ENCODE data around the gene UQCRH. TPM values are rescaled to one million over a fixed set of nuclear protein-coding genes. Genes with fewer than 3 reads are reported as not detected.
"Not testable (repeated sequence)": the region's sequence is repeated elsewhere in the genome, so short reads cannot be mapped to it uniquely, and the experiment has no call there.

Gene UQCRH
- total RNA-seq, 4 donors from 2014 or later, result 122 to 367 (median 267) TPM

DNA sequence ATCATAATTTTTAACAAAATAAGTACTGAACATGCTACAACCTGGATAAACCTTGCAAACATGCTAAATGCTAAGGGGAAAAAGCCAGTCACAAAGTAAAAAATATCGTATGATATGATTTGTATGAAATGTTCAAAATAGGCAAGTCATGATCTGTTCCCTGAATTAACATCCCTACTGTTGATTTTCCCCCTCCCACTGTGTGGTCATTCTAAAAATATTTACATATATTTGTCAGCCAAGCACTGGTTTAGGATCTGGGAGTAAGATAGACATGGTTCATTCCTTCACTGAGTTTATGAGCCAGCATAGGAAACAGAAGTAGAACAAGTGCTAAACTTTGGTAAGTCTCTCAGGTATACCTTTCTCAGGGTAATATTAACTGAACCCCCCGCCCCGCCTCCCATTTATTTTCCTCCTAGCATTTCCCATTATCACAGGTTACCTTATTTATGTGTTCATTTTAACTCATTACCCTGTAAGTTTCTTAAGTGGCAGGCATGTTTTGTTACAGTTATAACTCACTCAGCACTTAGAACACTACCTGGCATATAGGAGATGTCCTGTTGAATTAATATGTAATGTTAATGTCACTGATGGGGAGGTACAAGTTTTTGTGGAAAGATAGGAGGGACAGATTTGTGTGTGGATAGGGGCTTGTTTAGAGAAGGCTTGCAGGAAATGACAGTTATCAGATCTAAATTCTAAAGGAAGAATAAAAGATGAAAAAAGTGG, 12.3 kb downstream of the UQCRH start:
- no peaks in the 10 kb centered on the region for H3K9me3 ChIP-seq
- TF ChIP-seq CTCF (IDR thresholded peaks at IDR 0.05) (no peak), POLR2A (IDR thresholded peaks at IDR 0.05) (no peak)
- no peaks in the 10 kb centered on the region for H3K4me1 ChIP-seq
- no peaks in the 10 kb centered on the region for H3K27me3 ChIP-seq
- no peak for DNase-seq
- H3K27ac ChIP-seq, result no peak overlapping the region
- WGBS, 2 donors, result 90% methylated on average over 3 of the region's 3 CpGs
- peaks cover 48 to 52% of the 10 kb centered on the region in 2 donors for H3K36me3 ChIP-seq
- intact Hi-C loops (cut with DNase I), result no loop called here
- H3K4me3 ChIP-seq (replicated peaks in 1 of 3), result no peak overlapping the region

- Histone ChIP-seq H3K4me3 (replicated peaks in 1 of 3) (no peak overlapping the region), H3K27me3 (no peaks in the 10 kb centered on the region), H3K9me3 (no peaks in the 10 kb centered on the region), H3K36me3 (peaks cover 34 to 37% of the 10 kb centered on the region in 2 donors), H3K27ac (no peak overlapping the region), H3K4me1 (no peaks in the 10 kb centered on the region)
- intact Hi-C loops (cut with DNase I), result no loop called here
- no peak for TF ChIP-seq POLR2A (IDR thresholded peaks at IDR 0.05)
- no peak for TF ChIP-seq CTCF (IDR thresholded peaks at IDR 0.05)
- WGBS, 2 donors, result 100% methylated on average over 1 of the region's 1 CpG; no CpG with 5 or more reads in 1 of the 2 donors
- DNase-seq, result no peak
Measured at GRCh38 chr1:46317323-46317722, 13.8 kb downstream of the UQCRH start.

- H3K4me3 ChIP-seq (replicated peaks in 1 of 3); intact Hi-C loops (cut with DNase I); H3K4me1 ChIP-seq; H3K9me3 ChIP-seq; H3K27ac ChIP-seq; H3K27me3 ChIP-seq; DNase-seq: not testable (repeated sequence)
- 87% methylated on average over 6 of the region's 6 CpGs for WGBS, 2 donors
- peaks cover 14 to 21% of the 10 kb centered on the region in 2 donors for H3K36me3 ChIP-seq
Measured at GRCh38 chr1:46319301-46319700, 15.8 kb downstream of the UQCRH start.

- H3K9me3 ChIP-seq; H3K27ac ChIP-seq; H3K4me1 ChIP-seq; H3K27me3 ChIP-seq; DNase-seq; intact Hi-C loops (cut with DNase I); H3K4me3 ChIP-seq (replicated peaks in 1 of 3): not testable (repeated sequence)
- WGBS, 2 donors, result 63 to 70% methylated on average over 13 of the region's 13 CpGs
- peaks cover 11 to 16% of the 10 kb centered on the region in 2 donors for H3K36me3 ChIP-seq
Measured at GRCh38 chr1:46319960-46320914, 16.7 kb downstream of the UQCRH start.

GRCh38 chr1:46322191-46322590, 18.7 kb downstream of the UQCRH start:
- DNase-seq; intact Hi-C loops (cut with DNase I); H3K4me1 ChIP-seq; H3K27ac ChIP-seq; H3K9me3 ChIP-seq; H3K27me3 ChIP-seq; H3K36me3 ChIP-seq; H3K4me3 ChIP-seq (replicated peaks in 1 of 3): not testable (repeated sequence)
- 93% methylated on average over 6 of the region's 6 CpGs for WGBS, 2 donors

DNA sequence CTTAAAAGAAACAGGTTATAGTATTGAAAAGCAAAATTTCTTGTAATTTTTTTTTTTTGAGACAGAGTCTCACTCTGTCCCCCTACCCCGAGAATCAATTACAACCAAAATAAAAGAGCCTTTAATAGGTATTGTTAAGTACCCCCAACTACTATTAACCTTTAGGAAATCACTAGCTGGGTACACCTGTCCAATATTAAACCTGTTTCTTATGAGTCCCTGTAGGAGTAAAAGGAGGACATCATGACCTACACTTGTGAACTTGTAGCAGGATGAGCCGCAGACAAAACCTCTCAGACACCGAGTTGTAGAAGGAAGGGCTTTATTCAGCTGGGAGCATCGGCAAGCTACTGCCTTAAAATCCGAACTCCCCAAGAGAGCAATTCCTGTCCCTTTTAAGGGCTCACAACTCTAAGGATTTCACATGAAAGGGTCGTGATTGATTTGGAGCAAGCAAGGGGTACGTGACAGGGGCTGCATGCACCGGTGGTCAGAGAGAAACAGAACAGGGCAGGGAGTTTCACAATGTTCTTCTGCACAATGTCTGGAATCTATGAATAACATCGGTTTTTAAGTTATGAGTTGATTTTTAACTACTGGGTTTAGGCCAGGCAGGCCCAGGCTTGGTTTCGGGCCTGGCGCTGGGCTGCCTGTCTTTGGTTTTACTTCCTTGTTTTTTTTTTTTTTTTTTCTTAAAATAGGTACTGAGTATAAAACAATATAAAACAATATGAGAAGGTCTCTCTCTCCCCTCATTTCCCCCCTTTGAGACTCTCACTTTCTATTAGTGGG, 22.0 kb downstream of the UQCRH start:
- H3K27ac ChIP-seq; H3K27me3 ChIP-seq; intact Hi-C loops (cut with DNase I); H3K9me3 ChIP-seq; H3K4me3 ChIP-seq (replicated peaks in 1 of 3); DNase-seq; H3K36me3 ChIP-seq; H3K4me1 ChIP-seq: not testable (repeated sequence)
- 93 to 95% methylated on average over 11 of the region's 11 CpGs for WGBS, 2 donors

DNA sequence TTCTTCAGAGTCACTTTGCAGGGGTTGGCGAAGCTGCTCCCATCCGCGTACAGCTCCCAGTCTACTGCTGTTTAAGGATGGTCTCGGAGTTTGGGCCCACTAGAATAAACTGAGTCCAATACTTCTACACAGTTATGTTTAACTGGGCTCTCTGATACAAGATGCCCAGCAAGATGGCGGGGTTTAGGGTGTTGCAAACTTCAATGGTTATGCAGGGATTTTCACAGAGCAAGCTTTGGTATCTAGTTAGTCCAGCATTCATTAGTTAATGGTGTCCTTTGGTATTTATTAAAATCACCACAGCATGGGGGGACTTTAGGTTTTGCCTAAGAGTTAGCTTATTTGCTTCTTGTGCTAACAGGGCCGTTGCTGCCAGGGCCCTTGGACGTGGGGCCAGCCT, 24.7 kb downstream of the UQCRH start:
- H3K4me3 ChIP-seq (replicated peaks in 1 of 3); DNase-seq; H3K4me1 ChIP-seq; intact Hi-C loops (cut with DNase I); H3K27me3 ChIP-seq; H3K36me3 ChIP-seq; H3K27ac ChIP-seq; H3K9me3 ChIP-seq: not testable (repeated sequence)
- 90 to 91% methylated on average over 7 of the region's 7 CpGs for WGBS, 2 donors

GRCh38 chr1:46329807-46330206, 26.3 kb downstream of the UQCRH start:
- H3K9me3 ChIP-seq; H3K27ac ChIP-seq; DNase-seq; H3K4me3 ChIP-seq (replicated peaks in 1 of 3); intact Hi-C loops (cut with DNase I); H3K36me3 ChIP-seq; H3K4me1 ChIP-seq; H3K27me3 ChIP-seq: not testable (repeated sequence)
- whole genome bisulfite sequencing, 2 donors, result 73 to 76% methylated on average over 7 of the region's 7 CpGs

DNA sequence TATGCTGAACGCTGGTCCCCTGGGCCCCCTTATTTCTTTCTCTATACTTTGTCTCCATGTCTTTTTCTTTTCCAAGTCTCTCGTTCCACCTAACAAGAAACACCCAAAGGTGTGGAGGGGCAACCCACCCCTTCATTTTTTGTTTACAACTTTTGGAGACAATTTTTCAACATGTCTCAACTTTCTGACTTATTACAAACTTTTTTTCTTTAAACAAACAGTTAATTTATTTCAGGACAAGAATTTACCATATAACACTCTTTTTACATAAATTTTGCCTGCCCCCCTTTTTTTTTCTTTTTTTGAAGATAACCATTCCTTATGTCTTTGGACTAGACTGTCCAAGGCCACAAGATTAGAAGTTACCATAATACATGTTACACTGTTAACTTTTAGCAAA, 26.9 kb downstream of the UQCRH start:
- H3K4me3 ChIP-seq (replicated peaks in 1 of 3); H3K4me1 ChIP-seq; H3K27me3 ChIP-seq; H3K9me3 ChIP-seq; DNase-seq; H3K27ac ChIP-seq; intact Hi-C loops (cut with DNase I); H3K36me3 ChIP-seq: not testable (repeated sequence)
- WGBS, 2 donors, result 91 to 95% methylated on average over 2 of the region's 2 CpGs
